Naive thymus-derived CD4-positive, alpha-beta T cell (primary cell): ENCODE results near the gene ADAMTS14. TPM values are rescaled to one million over a fixed set of nuclear protein-coding genes. Genes with fewer than 3 reads are reported as not detected.

Experiments
- ATAC-seq: fragments of 150-1000 bp; cut with Tn5 transposase; 2 replicates; pipeline ENCODE4 v1.10.0; 2021; ENCODE audit warnings: mild to moderate bottlenecking, moderate library complexity
- CTCF ChIA-PET: fragments of 350-600 bp; sonication (Branson Sonifier 250); formaldehyde crosslinking; loops from one replicate; lab custom pipeline; 2021; ENCODE audit warnings: antibody characterized with exemption; lab: Charles Lee
- POLR2A ChIA-PET: fragments of 350-600 bp; sonication (Branson Sonifier 250); formaldehyde crosslinking; loops from one replicate; lab custom pipeline; 2021; ENCODE audit warnings: antibody characterized with exemption, inconsistent platforms; lab: Charles Lee
- DNase-seq, 9 donors: peaks; one replicate each; pipeline versions ENCODE4 v3.0.0 to v3.0.0-alpha.2; 2020 to 2022; ENCODE audit warnings: mixed read lengths in 1 of 9
- H3K27ac ChIP-seq: one replicate; pipeline ENCODE4 v1.7.0; 2013; ENCODE audit warnings: mild to moderate bottlenecking, low read depth, low read length, moderate library complexity
- H3K27me3 ChIP-seq, 2 donors: one replicate each; pipeline ENCODE4 v1.7.0; 2013; ENCODE audit warnings: low read length in 2 of 2, mild to moderate bottlenecking in 2 of 2, moderate library complexity in 2 of 2; ENCODE audit not compliant: control insufficient read depth in 2 of 2, insufficient read depth in 2 of 2
- H3K36me3 ChIP-seq, 3 experiments: 1 replicate in 2 of 3; 2 replicates in 1 of 3; pipeline ENCODE4 v1.7.0; 2013; ENCODE audit warnings: low read length in 3 of 3, mild to moderate bottlenecking in 3 of 3, moderate library complexity in 1 of 3; ENCODE audit not compliant: insufficient read depth in 3 of 3, control insufficient read depth in 2 of 3
- H3K4me1 ChIP-seq, 2 donors: one replicate each; pipeline ENCODE4 v1.7.0; 2013; ENCODE audit warnings: low read length in 2 of 2, mild to moderate bottlenecking in 2 of 2, moderate library complexity in 1 of 2; ENCODE audit not compliant: control insufficient read depth in 2 of 2, insufficient read depth in 2 of 2
- H3K4me3 ChIP-seq: 2 replicates; pipeline ENCODE4 v1.7.0; 2013; ENCODE audit warnings: mild to moderate bottlenecking, low read length
- H3K9me3 ChIP-seq, 3 experiments: 1 replicate in 2 of 3; 2 replicates in 1 of 3; pipeline ENCODE4 v1.7.0; 2013; ENCODE audit warnings: low read length in 3 of 3; ENCODE audit not compliant: control insufficient read depth in 2 of 3
- H3K27ac Mint-ChIP-seq, 9 donors: one replicate each; pipeline ENCODE4 v1.8.0; 2020 to 2022; ENCODE audit warnings: mixed read lengths in 9 of 9, mild to moderate bottlenecking in 8 of 9, moderate library complexity in 5 of 9, inconsistent platforms in 2 of 9
- H3K27me3 Mint-ChIP-seq, 5 donors: one replicate each; pipeline ENCODE4 v1.8.0; 2021 to 2022; ENCODE audit warnings: mixed read lengths in 5 of 5, mild to moderate bottlenecking in 1 of 5
- H3K36me3 Mint-ChIP-seq, 5 donors: one replicate each; pipeline ENCODE4 v1.8.0; 2020 to 2022; ENCODE audit warnings: mixed read lengths in 5 of 5, mild to moderate bottlenecking in 3 of 5, inconsistent platforms in 1 of 5
- H3K4me1 Mint-ChIP-seq, 7 donors: one replicate each; pipeline ENCODE4 v1.8.0; 2020 to 2022; ENCODE audit warnings: mixed read lengths in 7 of 7, mild to moderate bottlenecking in 3 of 7, inconsistent platforms in 1 of 7
- H3K4me3 Mint-ChIP-seq, 10 donors: one replicate each; pipeline ENCODE4 v1.8.0; 2020 to 2022; ENCODE audit warnings: mild to moderate bottlenecking in 10 of 10, mixed read lengths in 10 of 10, moderate library complexity in 6 of 10, inconsistent platforms in 2 of 10
- H3K9me3 Mint-ChIP-seq, 11 donors: one replicate each; pipeline ENCODE4 v1.8.0; 2020 to 2022; ENCODE audit warnings: mixed read lengths in 11 of 11, mild to moderate bottlenecking in 4 of 11, inconsistent platforms in 1 of 11, moderate library complexity in 1 of 11
- intact Hi-C, 2 donors: fragments of 100-400 bp; cut with micrococcal nuclease; formaldehyde crosslinking; loops; one replicate each; pipeline ENCODE4 v1.15.1; 2023
- polyA plus RNA-seq, 2 donors: library from polyadenylated mRNA; unstranded; fragments of 300-500 nt; fragmentation: Illumina TruSeq; gene quantifications; one replicate each; pipeline ENCODE4 v1.2.3, GENCODE V29; 2021
- total RNA-seq, 6 experiments: library from RNA in 5 of 6; stranded (reverse) in 5 of 6; gene quantifications; 1 replicate in 5 of 6; 2 replicates in 1 of 6; pipeline ENCODE4 v1.2.3 and lab custom pipeline; 2021 to 2026

Gene ADAMTS14
- total and polyA plus RNA-seq, 7 experiments from 2014 or later = 0.08 to 0.10 TPM; not detected in 5

DNA sequence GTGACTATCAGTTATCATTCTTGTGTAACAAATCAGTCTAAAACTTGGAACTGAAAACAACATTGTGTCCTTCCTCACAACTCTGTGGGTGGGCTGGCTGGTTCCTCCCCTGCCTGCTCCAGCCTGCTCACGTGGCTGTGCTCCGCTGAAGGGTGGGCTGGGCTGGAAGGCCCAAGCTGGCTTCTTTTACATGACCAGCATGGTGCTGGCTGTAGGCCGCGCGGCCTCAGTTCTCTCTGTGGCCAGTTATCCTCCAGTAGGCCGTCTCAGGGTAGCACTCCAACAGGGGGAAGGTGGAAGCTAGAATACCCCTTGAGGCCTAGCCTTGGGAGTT is 11.3 kb downstream of the ADAMTS14 start:
- no peak for ATAC-seq
- intact Hi-C loops = no loop called here
- no peaks in the 10 kb centered on the region for H3K27me3 ChIP-seq
- ChIA-PET POLR2A (no interaction called here), CTCF (no interaction called here)
- no peak overlapping the region for H3K27ac ChIP-seq
- H3K36me3 Mint-ChIP-seq = no peaks in the 10 kb centered on the region
- no peaks in the 10 kb centered on the region for H3K9me3 Mint-ChIP-seq
- H3K4me1 Mint-ChIP-seq = peaks cover 0 to 16% (median 0%) of the 10 kb centered on the region in 7 donors
- H3K36me3 ChIP-seq = no peaks in the 10 kb centered on the region
- no peak overlapping the region for H3K27ac Mint-ChIP-seq
- H3K9me3 ChIP-seq = no peaks in the 10 kb centered on the region
- no peak overlapping the region for H3K4me3 Mint-ChIP-seq
- no peak overlapping the region for H3K4me3 ChIP-seq
- no peaks in the 10 kb centered on the region for H3K4me1 ChIP-seq
- no peak for DNase-seq
- no peaks in the 10 kb centered on the region for H3K27me3 Mint-ChIP-seq

DNA sequence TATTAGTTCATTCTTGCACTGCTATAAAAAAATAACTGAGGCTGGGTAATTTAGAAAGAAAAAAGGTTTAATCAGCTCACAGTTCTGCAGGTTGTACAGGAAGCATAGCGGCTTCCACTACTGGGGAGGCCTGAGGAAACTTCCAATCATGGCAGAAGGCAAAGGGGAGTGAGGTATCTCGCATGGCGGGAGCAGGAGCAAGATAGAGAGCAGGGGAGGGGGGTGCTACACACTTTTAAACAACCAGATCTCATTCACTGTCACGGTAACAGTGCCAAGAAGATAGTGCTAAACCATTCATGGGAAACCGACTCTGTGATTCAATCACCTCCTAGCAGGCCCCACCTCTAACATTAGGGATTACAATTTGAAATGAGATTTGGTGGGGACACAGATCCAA is 11.6 kb downstream of the ADAMTS14 start:
- no peaks in the 10 kb centered on the region for H3K27me3 Mint-ChIP-seq
- no peaks in the 10 kb centered on the region for H3K27me3 ChIP-seq
- H3K4me1 Mint-ChIP-seq = peaks cover 0 to 15% (median 0%) of the 10 kb centered on the region in 7 donors
- H3K27ac ChIP-seq = no peak overlapping the region
- H3K9me3 Mint-ChIP-seq = peaks cover 0 to 1% (median 0%) of the 10 kb centered on the region in 11 donors
- H3K9me3 ChIP-seq = no peaks in the 10 kb centered on the region
- H3K36me3 Mint-ChIP-seq = no peaks in the 10 kb centered on the region
- H3K4me1 ChIP-seq = no peaks in the 10 kb centered on the region
- no peak overlapping the region for H3K27ac Mint-ChIP-seq
- no peak overlapping the region for H3K4me3 ChIP-seq
- no peaks in the 10 kb centered on the region for H3K36me3 ChIP-seq
- ChIA-PET CTCF (no interaction called here), POLR2A (no interaction called here)
- DNase-seq (no peak), ATAC-seq (no peak)
- intact Hi-C loops = no loop called here
- H3K4me3 Mint-ChIP-seq = no peak overlapping the region

DNA sequence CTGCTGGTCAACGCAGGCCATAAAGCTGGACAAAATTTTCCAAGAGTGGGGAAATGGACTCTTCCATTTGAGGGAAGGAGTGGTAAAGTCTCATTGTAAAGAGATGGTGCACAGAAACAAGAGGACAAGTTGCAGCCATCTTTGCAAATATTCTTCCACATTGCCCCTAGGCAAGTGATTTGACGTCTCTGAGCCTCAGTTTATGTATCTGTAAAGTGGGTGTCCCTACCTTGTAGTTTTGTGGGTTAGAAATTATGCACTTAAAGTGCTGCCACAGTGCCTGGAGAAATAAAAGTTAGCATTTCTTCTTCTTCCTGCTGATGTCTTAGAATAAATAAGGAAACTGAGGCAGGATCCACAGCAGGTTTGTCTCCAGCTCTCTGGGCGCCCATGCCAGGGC is 12.1 kb downstream of the ADAMTS14 start:
- intact Hi-C loops = no loop called here
- H3K4me1 ChIP-seq = no peaks in the 10 kb centered on the region
- no peaks in the 10 kb centered on the region for H3K36me3 ChIP-seq
- peaks cover 0 to 15% (median 0%) of the 10 kb centered on the region in 7 donors for H3K4me1 Mint-ChIP-seq
- DNase-seq (no peak), ATAC-seq (no peak)
- no peaks in the 10 kb centered on the region for H3K27me3 ChIP-seq
- CTCF ChIA-PET = no interaction called here
- peaks cover 0 to 3% (median 0%) of the 10 kb centered on the region in 11 donors for H3K9me3 Mint-ChIP-seq
- H3K27ac Mint-ChIP-seq = no peak overlapping the region
- no peak overlapping the region for H3K27ac ChIP-seq
- POLR2A ChIA-PET = no interaction called here
- H3K36me3 Mint-ChIP-seq = no peaks in the 10 kb centered on the region
- H3K9me3 ChIP-seq = no peaks in the 10 kb centered on the region
- no peaks in the 10 kb centered on the region for H3K27me3 Mint-ChIP-seq
- no peak overlapping the region for H3K4me3 Mint-ChIP-seq
- H3K4me3 ChIP-seq = no peak overlapping the region

DNA sequence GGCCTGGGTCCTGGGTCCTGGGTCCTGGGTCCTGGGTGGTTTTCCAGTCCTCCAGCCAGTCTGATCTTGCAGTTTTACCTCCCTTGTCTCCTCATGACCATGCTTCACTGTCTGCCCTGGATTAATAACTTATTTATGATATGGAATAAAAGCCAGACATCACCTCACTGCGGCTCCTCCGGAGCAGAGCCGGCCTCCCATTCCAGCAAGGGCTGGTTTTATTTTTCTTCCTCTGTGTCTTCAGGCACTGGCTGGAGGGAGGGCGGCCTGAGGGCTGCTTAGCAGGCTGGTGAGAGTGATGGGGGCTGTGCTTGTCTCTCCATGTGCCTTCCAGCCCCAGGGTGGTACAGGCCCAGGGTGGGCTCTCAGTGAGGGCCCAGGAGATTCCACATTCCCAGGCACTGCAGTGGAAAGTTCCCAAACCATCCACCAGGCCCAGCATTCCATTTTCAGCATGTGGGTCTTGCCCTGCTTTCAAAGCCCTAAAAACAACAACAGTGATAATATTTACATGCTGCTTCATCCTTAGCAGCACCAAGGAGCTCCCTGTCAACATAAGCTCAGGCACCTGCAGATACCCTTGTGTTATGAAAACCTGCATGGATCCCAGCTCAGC is 12.6 kb downstream of the ADAMTS14 start:
- ChIA-PET CTCF (no interaction called here), POLR2A (no interaction called here)
- Mint-ChIP-seq H3K4me3 (no peak overlapping the region), H3K27ac (no peak overlapping the region), H3K27me3 (no peaks in the 10 kb centered on the region), H3K4me1 (peaks cover 0 to 15% (median 0%) of the 10 kb centered on the region in 7 donors), H3K36me3 (no peaks in the 10 kb centered on the region), H3K9me3 (peaks cover 0 to 3% (median 0%) of the 10 kb centered on the region in 11 donors)
- H3K36me3 ChIP-seq = no peaks in the 10 kb centered on the region
- H3K27me3 ChIP-seq = no peaks in the 10 kb centered on the region
- no peaks in the 10 kb centered on the region for H3K9me3 ChIP-seq
- DNase-seq (no peak), ATAC-seq (no peak)
- no peak overlapping the region for H3K27ac ChIP-seq
- H3K4me3 ChIP-seq = no peak overlapping the region
- intact Hi-C loops = no loop called here
- no peaks in the 10 kb centered on the region for H3K4me1 ChIP-seq

DNA sequence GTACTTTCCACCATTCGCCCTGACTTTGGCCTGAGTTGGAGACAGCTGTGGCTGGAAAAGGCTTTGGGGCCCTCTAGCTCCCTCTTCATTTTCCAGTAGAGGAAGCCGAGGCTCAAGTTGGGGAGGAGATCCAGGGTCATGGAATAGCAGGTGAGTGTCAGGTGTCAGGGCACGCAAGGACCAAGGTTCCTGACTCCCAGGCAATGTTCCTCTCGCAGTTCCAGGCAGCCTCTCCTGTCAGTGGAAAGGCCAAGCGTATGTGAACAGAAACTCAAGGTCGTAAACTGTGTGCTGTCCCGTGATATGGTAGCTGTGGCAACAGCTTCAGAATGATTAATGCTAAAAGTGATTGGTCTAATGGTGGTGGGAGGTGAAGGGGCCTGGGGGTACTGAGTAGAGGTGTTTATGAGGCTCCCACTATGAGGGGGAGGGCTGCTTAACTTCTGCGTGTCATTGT is 13.2 kb downstream of the ADAMTS14 start:
- H3K4me3 Mint-ChIP-seq = no peak overlapping the region
- Histone ChIP-seq H3K4me3 (no peak overlapping the region), H3K4me1 (no peaks in the 10 kb centered on the region), H3K27me3 (no peaks in the 10 kb centered on the region), H3K9me3 (no peaks in the 10 kb centered on the region), H3K27ac (no peak overlapping the region), H3K36me3 (no peaks in the 10 kb centered on the region)
- no peaks in the 10 kb centered on the region for H3K36me3 Mint-ChIP-seq
- H3K9me3 Mint-ChIP-seq = peaks cover 0 to 3% (median 0%) of the 10 kb centered on the region in 11 donors
- CTCF ChIA-PET = no interaction called here
- H3K4me1 Mint-ChIP-seq = peaks cover 0 to 15% (median 0%) of the 10 kb centered on the region in 7 donors
- H3K27me3 Mint-ChIP-seq = no peaks in the 10 kb centered on the region
- ATAC-seq (no peak), DNase-seq (no peak)
- intact Hi-C loops = no loop called here
- POLR2A ChIA-PET = no interaction called here
- no peak overlapping the region for H3K27ac Mint-ChIP-seq

DNA sequence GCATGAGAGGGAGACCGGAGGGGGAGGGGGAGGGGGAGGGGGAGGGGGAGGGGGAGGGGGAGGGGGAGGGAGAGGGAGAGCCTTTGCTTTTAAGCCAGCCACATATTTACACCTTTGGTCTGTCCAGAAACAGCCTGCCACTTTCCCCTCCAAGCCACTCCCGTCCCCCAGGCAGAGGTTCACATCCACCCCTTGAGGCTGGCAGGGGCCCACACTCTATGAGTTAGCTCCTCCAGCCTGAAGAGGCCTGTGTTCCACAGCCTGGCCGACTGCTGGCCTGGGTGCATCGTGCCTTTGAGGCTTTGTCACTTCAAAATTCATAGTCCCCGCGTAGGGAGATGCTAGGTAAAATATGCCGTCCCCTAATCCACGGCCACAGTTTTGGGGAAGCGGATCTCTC is 16.5 kb downstream of the ADAMTS14 start:
- Mint-ChIP-seq H3K27me3 (peaks cover 0 to 2% (median 0%) of the 10 kb centered on the region in 5 donors), H3K27ac (peak overlapping the region in 1 of 9 donors; percentile 2), H3K36me3 (no peaks in the 10 kb centered on the region), H3K9me3 (peaks cover 0 to 6% (median 0%) of the 10 kb centered on the region in 11 donors), H3K4me3 (no peak overlapping the region), H3K4me1 (peaks cover 0 to 5% (median 0%) of the 10 kb centered on the region in 7 donors)
- H3K36me3 ChIP-seq = no peaks in the 10 kb centered on the region
- H3K9me3 ChIP-seq = no peaks in the 10 kb centered on the region
- ChIA-PET CTCF (no interaction called here), POLR2A (no interaction called here)
- H3K4me3 ChIP-seq = no peak overlapping the region
- no peak for ATAC-seq
- intact Hi-C loops = no loop called here
- no peaks in the 10 kb centered on the region for H3K27me3 ChIP-seq
- H3K4me1 ChIP-seq = no peaks in the 10 kb centered on the region
- no peak overlapping the region for H3K27ac ChIP-seq
- DNase-seq = no peak

DNA sequence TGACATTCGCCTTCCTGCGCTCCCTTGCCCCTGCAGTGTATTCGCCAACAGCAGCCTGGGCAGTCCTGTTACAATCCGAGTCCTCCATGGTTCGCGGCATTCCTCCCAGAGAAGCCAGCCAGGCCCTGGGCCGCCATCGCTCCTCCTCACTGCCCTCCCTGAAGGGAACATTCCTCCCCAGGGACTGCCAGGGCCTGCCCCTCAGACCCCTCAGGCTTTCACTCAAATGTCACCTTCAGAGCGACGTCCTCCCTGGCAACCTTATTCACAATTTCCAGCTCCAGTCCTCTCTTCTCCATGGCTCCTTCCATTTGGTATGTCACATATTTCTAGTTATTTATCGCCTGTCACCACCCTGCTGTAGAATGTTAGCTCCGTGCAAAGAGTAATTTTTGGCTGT is 17.4 kb downstream of the ADAMTS14 start:
- H3K4me1 Mint-ChIP-seq = peaks cover 0 to 5% (median 0%) of the 10 kb centered on the region in 7 donors
- H3K9me3 ChIP-seq = no peaks in the 10 kb centered on the region
- DNase-seq = no peak
- H3K36me3 Mint-ChIP-seq = no peaks in the 10 kb centered on the region
- no peaks in the 10 kb centered on the region for H3K27me3 ChIP-seq
- no peak overlapping the region for H3K27ac ChIP-seq
- H3K4me1 ChIP-seq = no peaks in the 10 kb centered on the region
- intact Hi-C loops = no loop called here
- H3K36me3 ChIP-seq = no peaks in the 10 kb centered on the region
- no peak overlapping the region for H3K4me3 Mint-ChIP-seq
- ChIA-PET CTCF (no interaction called here), POLR2A (no interaction called here)
- H3K4me3 ChIP-seq = no peak overlapping the region
- H3K27me3 Mint-ChIP-seq = peaks cover 0 to 2% (median 0%) of the 10 kb centered on the region in 5 donors
- H3K9me3 Mint-ChIP-seq = peaks cover 0 to 6% (median 0%) of the 10 kb centered on the region in 11 donors
- H3K27ac Mint-ChIP-seq = no peak overlapping the region
- no peak for ATAC-seq
